Measurements from ENCODE around the gene MMP11.
"Not testable (repeated sequence)": the region's sequence is repeated elsewhere in the genome, so short reads cannot be mapped to it uniquely, and the experiment has no call there.

MMP11 gene, protein sequence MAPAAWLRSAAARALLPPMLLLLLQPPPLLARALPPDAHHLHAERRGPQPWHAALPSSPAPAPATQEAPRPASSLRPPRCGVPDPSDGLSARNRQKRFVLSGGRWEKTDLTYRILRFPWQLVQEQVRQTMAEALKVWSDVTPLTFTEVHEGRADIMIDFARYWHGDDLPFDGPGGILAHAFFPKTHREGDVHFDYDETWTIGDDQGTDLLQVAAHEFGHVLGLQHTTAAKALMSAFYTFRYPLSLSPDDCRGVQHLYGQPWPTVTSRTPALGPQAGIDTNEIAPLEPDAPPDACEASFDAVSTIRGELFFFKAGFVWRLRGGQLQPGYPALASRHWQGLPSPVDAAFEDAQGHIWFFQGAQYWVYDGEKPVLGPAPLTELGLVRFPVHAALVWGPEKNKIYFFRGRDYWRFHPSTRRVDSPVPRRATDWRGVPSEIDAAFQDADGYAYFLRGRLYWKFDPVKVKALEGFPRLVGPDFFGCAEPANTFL

DNA sequence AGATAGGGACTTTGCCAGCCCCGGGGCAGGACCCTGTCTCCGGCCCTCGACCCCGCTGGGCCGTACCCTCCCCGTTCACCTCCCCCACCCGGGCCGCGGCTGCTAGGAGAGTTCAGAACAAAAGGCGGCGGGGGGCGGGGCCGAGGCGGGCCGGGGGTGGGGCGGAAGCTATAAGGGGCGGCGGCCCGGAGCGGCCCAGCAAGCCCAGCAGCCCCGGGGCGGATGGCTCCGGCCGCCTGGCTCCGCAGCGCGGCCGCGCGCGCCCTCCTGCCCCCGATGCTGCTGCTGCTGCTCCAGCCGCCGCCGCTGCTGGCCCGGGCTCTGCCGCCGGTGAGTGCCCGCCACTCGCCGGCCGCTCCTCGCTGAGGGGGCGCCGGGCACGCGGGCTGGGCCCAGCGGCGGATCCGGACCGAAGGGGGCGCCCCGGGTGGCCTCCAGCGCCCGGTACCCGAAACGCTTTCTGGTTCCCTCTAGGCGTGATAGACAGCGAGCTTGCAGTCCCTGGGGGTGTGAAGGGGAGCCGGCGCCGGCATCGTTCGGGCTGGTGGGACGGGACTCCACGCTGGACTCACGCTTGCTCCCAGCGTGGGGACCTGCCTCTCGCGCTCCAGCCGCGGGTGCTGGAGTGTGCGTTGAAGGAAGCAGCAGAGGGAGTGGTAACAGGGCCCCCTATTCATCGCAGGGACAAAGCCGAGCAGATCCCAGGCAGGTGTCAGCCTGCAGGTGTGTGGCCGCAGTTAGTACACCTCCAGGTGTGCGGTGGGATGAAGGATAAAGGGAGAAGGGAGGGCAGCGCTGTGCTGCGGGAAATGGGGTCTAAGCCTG is at the start of gene MMP11:
TSS of gene MMP11 (plus strand) at position 201 of the 825 bp plus-strand sequence. CDS start at position 223, 22 bp downstream.
- DNase-seq, result peak; percentile 52

DNA sequence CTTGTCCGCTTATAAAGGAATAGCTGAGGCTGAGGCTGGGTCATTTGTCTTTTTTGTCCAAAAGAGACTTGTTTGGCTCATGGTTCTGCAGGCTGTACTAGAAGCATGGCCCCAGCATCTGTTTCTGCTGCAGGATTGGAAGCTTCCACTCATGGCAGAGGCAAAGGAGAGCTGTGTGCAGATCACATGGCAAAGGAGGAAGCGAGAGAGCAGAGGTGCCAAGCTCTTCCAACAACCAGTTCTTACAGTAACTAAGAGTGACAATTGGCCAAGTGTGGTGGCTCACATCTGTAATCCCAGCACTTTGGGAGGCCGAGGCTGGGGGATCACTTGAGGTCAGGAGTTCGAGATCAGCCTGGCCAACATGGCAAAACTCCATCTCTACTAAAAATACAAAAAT is 44.5 kb upstream of the MMP11 start:
- DNase-seq, result not testable (repeated sequence)

GRCh38 chr22:23737696-23738095 is 35.0 kb upstream of the MMP11 start:
- no peak for DNase-seq

DNA sequence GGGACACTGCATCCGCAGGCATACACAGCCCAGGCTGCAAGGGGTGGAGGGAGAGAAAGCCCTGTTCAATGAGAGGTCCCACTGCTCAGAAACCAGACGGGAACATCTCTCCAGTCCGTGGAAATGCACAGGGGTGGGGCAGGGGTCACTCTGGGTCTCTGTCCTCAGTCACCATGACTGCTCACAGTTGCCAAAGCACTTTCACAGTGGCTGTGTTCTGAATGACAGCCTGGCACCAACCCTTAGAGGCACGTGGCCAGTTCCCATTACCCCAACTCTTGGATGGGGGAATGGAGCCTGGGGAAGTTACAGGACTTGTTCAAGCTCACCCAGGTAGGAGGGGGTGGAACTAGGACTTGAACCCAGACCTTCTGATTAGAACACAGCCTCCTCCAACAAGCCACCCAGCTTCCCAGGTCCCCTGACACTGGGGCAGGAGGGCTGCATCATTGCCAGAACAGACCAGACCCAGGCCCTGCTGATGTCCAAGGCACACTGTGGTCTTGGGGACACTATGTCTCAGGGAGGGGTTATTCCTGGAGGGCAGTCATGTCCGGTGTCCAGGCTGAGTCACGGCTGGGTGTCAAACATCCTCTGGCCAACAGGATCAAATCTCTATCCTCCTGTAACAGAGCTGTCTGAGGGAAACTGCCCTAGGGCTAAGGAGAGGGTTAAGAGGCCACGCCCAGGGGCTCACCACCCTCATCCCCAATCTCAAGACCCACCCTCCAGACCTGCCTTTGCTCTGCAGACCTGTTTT is 30.0 kb upstream of the MMP11 start:
- no peak for DNase-seq

DNA sequence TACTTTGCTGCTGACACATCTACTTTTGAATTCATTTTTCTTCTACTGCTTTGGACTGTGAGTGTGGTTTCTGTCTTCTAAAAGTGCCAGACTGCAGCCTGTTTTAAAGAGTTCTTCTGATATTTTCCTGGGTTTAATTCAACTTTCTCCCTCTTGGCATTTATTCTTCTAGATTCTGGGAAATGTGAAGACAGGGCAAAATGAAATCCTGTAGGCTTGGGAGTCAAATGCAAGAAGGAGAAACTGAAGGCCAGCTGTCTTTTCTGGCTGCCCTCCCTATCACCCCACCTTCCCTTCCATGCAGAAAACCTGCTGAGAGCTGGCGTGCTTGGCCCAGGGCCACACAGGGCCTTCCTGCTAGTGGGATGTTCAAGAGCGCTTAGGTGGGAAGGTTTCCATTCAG is 29.3 kb upstream of the MMP11 start:
- DNase-seq, result no peak

GRCh38 chr22:23744001-23744400 is 28.6 kb upstream of the MMP11 start:
- DNase-seq, result no peak

DNA sequence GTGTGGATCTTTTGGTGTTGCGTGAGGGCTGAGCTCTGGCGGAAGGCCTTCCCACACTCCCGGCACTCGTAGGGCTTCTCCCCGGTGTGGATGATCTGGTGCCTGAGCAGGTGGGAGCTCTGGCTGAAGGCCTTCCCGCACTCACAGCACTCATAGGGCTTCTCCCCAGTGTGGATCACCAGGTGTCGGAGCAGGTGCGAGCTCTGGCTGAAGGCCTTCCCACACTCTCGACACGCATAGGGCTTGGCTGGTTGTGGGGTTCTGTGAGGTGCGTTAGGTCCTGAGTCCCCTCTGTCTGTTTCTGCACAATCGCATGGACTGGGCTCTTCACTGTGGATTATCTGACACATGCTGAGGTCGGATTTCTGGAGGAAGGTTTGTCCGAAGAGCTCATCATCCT is 28.2 kb upstream of the MMP11 start:
- DNase-seq, result no peak

- DNase-seq, result no peak
Measured at GRCh38 chr22:23745791-23746190, 26.9 kb upstream of the MMP11 start.

DNA sequence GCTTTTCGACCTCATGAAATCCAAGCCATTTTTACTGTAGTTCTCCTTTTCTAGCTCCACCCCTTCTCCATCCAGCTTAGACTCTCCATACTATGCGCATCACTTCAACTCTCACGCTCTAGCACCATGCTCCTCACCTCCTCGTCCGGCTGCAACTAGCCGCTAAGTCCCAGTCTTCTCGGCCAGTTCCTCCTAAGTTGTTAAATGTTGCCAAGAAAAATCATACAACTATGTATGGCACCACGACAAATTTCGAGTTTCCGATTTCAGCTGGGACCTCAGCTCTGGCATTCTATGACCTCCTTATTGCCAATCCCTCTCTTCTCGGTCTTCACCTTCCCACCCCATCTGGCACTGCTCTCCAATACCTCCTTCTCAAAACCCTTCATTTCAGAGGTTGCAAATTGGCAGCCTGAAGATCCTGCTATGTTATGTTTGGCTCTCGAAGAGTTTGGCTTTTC is 22.8 kb upstream of the MMP11 start:
- no peak for DNase-seq

DNA sequence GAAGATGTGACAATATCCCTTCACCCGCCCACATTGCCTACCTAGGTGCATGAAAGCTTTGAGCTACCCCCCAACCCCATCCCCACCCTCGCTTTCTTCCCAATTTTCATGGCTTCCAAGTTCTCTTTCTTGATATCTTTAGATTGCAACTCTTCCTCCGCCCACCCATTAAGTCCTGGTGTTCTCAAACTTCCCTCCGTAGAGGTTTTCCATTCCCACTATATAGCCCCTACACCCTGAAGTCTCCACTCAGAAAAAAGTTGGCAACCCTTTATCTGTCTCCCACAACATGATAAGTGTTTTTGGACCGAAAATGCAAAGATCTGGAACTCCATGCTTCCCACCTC is 22.3 kb upstream of the MMP11 start:
- DNase-seq, result no peak

- DNase-seq, result peak; percentile 69
Measured at GRCh38 chr22:23750714-23751440, 21.8 kb upstream of the MMP11 start, which contains the start of gene ZNF70. TSS of gene ZNF70 (minus strand) at chr22:23751112. CDS start at chr22:23745140, 5,972 bp downstream.

- DNase-seq, result no peak
Measured at GRCh38 chr22:23751441-23751996, 21.1 kb upstream of the MMP11 start.

GRCh38 chr22:23752090-23752691 is 20.5 kb upstream of the MMP11 start:
- no peak for DNase-seq

GRCh38 chr22:23752750-23753149 is 19.9 kb upstream of the MMP11 start:
- DNase-seq, result no peak

DNA sequence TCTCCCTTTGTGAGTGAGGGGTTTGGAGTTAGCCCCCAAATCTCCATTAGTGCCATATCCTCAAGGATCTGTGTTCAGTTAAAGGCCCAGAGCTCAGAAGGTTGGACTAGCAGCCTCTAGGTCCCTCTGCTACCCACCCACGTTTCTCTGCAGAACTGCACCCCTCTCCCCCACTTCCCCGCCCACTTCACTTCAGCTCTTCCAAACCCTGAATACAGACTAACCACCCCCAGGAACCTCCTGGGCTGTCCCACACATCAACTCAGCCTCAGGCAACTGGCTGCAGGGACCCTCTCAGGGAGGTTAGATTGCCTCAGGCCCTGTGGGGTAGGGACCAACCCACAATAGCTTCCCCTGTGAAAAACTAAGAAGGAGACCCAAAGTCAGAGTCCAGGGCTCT is 19.3 kb upstream of the MMP11 start:
- DNase-seq, result no peak

GRCh38 chr22:23754220-23754919 is 18.3 kb upstream of the MMP11 start, which contains the start of gene VPREB3:
TSS of gene VPREB3 (minus strand) at chr22:23754425. CDS start at chr22:23754363, 62 bp downstream.
- no peak for DNase-seq

- DNase-seq, result no peak
Measured at GRCh38 chr22:23754980-23755636, 17.5 kb upstream of the MMP11 start.

DNA sequence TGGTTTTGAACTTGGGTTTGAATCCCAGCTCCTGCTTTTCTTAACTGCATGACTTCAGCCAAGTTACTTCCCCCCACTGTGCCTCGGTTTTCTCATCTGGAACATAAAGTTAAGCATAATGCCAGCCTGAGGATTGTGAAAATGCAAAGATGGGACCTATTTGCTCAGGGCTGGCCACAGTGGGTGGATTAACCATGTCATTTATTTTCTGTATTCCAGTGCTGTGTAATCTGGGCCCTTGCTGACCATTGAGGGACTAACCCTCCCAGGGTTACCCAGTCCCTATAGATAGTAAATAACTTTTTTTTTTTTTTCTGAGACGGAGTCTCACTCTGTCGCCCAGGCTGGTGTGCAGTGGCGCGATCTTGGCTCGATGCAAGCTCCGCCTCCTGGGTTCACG is 16.9 kb upstream of the MMP11 start:
- DNase-seq, result no peak

- DNase-seq, result no peak
Measured at GRCh38 chr22:23756891-23757290, 15.8 kb upstream of the MMP11 start.

- DNase-seq, result no peak
Measured at GRCh38 chr22:23759566-23759965, 13.1 kb upstream of the MMP11 start.
